GM19035 (cell line): ENCODE results near the gene LRRC8D.
"Not testable (repeated sequence)": the region's sequence is repeated elsewhere in the genome, so short reads cannot be mapped to it uniquely, and the experiment has no call there.

Source experiments
- ATAC-seq: cut with Tn5 transposase; IDR thresholded peaks from one replicate; pipeline ENCODE4 v1.9.1; 2021; ENCODE audit not compliant: unreplicated experiment

LRRC8D gene

GRCh38 chr1:89820422-89821321 is at the start of gene LRRC8D:
LRRC8D (plus strand) TSS chr1:89821032; CDS start chr1:89933069, 112,037 bp downstream.
- peak; percentile 85 for ATAC-seq

GRCh38 chr1:89771991-89772560 is 48.8 kb upstream of the LRRC8D start:
- ATAC-seq = no peak

- not testable (repeated sequence) for ATAC-seq
Observed at GRCh38 chr1:89776104-89776503, 44.7 kb upstream of the LRRC8D start.

GRCh38 chr1:89777271-89777670 is 43.6 kb upstream of the LRRC8D start:
- ATAC-seq = not testable (repeated sequence)

- no peak for ATAC-seq
Observed at GRCh38 chr1:89779151-89779940, 41.5 kb upstream of the LRRC8D start.

- no peak for ATAC-seq
Observed at GRCh38 chr1:89780721-89781120, 40.1 kb upstream of the LRRC8D start.

- peak; percentile 71 for ATAC-seq
Observed at GRCh38 chr1:89781494-89782126, 39.2 kb upstream of the LRRC8D start.

- ATAC-seq = no peak
Observed at GRCh38 chr1:89786628-89787214, 34.1 kb upstream of the LRRC8D start.

GRCh38 chr1:89790592-89790991 is 30.2 kb upstream of the LRRC8D start:
- ATAC-seq = no peak

GRCh38 chr1:89791064-89791726 is 29.6 kb upstream of the LRRC8D start:
- ATAC-seq = no peak

GRCh38 chr1:89794406-89794805 is 26.4 kb upstream of the LRRC8D start:
- ATAC-seq = no peak

- not testable (repeated sequence) for ATAC-seq
Observed at GRCh38 chr1:89795571-89795970, 25.3 kb upstream of the LRRC8D start.

- not testable (repeated sequence) for ATAC-seq
Observed at GRCh38 chr1:89797876-89798275, 23.0 kb upstream of the LRRC8D start.

- ATAC-seq = no peak
Observed at GRCh38 chr1:89799495-89799894, 21.3 kb upstream of the LRRC8D start.

- no peak for ATAC-seq
Observed at GRCh38 chr1:89800022-89800655, 20.7 kb upstream of the LRRC8D start.

- no peak for ATAC-seq
Observed at GRCh38 chr1:89800718-89801117, 20.1 kb upstream of the LRRC8D start.

GRCh38 chr1:89802051-89802450 is 18.8 kb upstream of the LRRC8D start:
- no peak for ATAC-seq

GRCh38 chr1:89802841-89803240 is 18.0 kb upstream of the LRRC8D start:
- no peak for ATAC-seq

- ATAC-seq = peak; percentile 80
Observed at GRCh38 chr1:89804642-89805237, 16.1 kb upstream of the LRRC8D start.
